ENCODE data around the gene STK36. TPM values are rescaled to one million over a fixed set of nuclear protein-coding genes. Genes with fewer than 3 reads are reported as not detected.

Gene STK36
- total RNA-seq, 4 donors from 2014 or later: 34.5 to 73.6 (median 44.8) TPM

- peaks cover 0 to 11% (median 5%) of the 10 kb centered on the region in 4 donors for H3K36me3 ChIP-seq
- H3K4me3 ChIP-seq: no peak overlapping the region
- no peak for DNase-seq
- TF ChIP-seq EP300 (IDR thresholded peaks at IDR 0.05; ENCODE audit: low read depth) (no peak), POLR2A (IDR thresholded peaks at IDR 0.05) (no peak), POLR2AphosphoS5 (IDR thresholded peaks at IDR 0.05) (no peak)
- TF ChIP-seq, protein P1, sequence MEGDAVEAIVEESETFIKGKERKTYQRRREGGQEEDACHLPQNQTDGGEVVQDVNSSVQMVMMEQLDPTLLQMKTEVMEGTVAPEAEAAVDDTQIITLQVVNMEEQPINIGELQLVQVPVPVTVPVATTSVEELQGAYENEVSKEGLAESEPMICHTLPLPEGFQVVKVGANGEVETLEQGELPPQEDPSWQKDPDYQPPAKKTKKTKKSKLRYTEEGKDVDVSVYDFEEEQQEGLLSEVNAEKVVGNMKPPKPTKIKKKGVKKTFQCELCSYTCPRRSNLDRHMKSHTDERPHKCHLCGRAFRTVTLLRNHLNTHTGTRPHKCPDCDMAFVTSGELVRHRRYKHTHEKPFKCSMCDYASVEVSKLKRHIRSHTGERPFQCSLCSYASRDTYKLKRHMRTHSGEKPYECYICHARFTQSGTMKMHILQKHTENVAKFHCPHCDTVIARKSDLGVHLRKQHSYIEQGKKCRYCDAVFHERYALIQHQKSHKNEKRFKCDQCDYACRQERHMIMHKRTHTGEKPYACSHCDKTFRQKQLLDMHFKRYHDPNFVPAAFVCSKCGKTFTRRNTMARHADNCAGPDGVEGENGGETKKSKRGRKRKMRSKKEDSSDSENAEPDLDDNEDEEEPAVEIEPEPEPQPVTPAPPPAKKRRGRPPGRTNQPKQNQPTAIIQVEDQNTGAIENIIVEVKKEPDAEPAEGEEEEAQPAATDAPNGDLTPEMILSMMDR (IDR thresholded peaks at IDR 0.05): no peak
- H3K9me3 ChIP-seq: no peaks in the 10 kb centered on the region
- 91 to 95% methylated on average over 6 to 8 of the region's 8 CpGs for WGBS, 2 donors (ENCODE audit: low coverage in 1 of 2)
- no peaks in the 10 kb centered on the region for H3K27me3 ChIP-seq
- intact Hi-C loops (cut with DNase I; ENCODE audit: low total_unique reads): no loop called here
- peaks cover 3 to 33% (median 20%) of the 10 kb centered on the region in 4 donors for H3K4me1 ChIP-seq
- in situ Hi-C loops (cut with MboI; ENCODE audit: low pct_ligation_motif_present in 1 of 4, low pct_unique_long_range_greater_than_20kb in 1 of 4, low sequenced_read_pairs in 3 of 4): loop anchor here in 2 of 4 donors (10.0 to 25.0 kb wide), 2 partner anchors 100 to 103 kb away; partner anchors contain the start of gene PRKAG3 (in 2 of the 2)
- no peak overlapping the region for H3K27ac ChIP-seq
Observed at GRCh38 chr2:218734190-218734975, 62.5 kb downstream of the STK36 start.

- in situ Hi-C loops (cut with MboI; ENCODE audit: low pct_ligation_motif_present in 1 of 4, low pct_unique_long_range_greater_than_20kb in 1 of 4, low sequenced_read_pairs in 3 of 4): loop anchor here in 2 of 4 donors (10.0 to 25.0 kb wide), 2 partner anchors 98 to 101 kb away; partner anchors contain the start of gene PRKAG3 (in 2 of the 2)
- Histone ChIP-seq H3K36me3 (peaks cover 0 to 14% (median 7%) of the 10 kb centered on the region in 4 donors), H3K4me1 (peaks cover 3 to 26% (median 16%) of the 10 kb centered on the region in 4 donors), H3K9me3 (no peaks in the 10 kb centered on the region), H3K27me3 (no peaks in the 10 kb centered on the region), H3K4me3 (no peak overlapping the region), H3K27ac (no peak overlapping the region)
- intact Hi-C loops (cut with DNase I; ENCODE audit: low total_unique reads): no loop called here
- DNase-seq: no peak
- no peak for TF ChIP-seq POLR2AphosphoS5 (IDR thresholded peaks at IDR 0.05)
- no peak for TF ChIP-seq POLR2A (IDR thresholded peaks at IDR 0.05)
- TF ChIP-seq, protein P1 (IDR thresholded peaks at IDR 0.05): no peak
- TF ChIP-seq EP300 (IDR thresholded peaks at IDR 0.05; ENCODE audit: low read depth): no peak
- WGBS, 2 donors (ENCODE audit: low coverage in 1 of 2): 94 to 95% methylated on average over 2 of the region's 2 CpGs
Observed at GRCh38 chr2:218736531-218736930, 64.6 kb downstream of the STK36 start.

DNA sequence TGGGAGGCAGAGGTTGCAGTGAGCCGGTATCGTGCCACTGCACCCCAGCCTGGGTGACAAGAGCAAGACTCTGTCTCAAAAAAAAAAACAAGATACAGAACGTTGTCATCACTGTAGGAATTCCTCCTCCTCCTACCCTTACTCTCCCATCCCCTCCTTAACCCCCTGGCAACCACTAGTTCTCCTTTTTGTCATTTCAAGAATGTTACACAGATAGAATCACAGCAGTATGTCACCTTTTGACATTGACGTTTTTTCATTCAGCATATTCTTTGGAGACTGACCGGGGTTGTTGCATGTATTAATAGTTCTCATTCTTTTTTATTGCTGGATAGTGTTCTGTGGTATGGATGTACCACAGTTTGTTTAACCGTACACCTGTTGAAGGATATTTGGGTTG, 71.2 kb downstream of the STK36 start:
- DNase-seq: no peak
- in situ Hi-C loops (cut with MboI; ENCODE audit: low pct_ligation_motif_present in 1 of 4, low pct_unique_long_range_greater_than_20kb in 1 of 4, low sequenced_read_pairs in 3 of 4): loop anchor here in 1 of 4 donors (25.0 kb wide), 1 partner anchor 94 kb away; the partner anchor contains the start of gene PRKAG3
- H3K36me3 ChIP-seq: peaks cover 0 to 37% (median 15%) of the 10 kb centered on the region in 4 donors
- H3K27ac ChIP-seq: no peak overlapping the region
- H3K4me3 ChIP-seq: no peak overlapping the region
- no peaks in the 10 kb centered on the region for H3K27me3 ChIP-seq
- no peaks in the 10 kb centered on the region for H3K9me3 ChIP-seq
- no peaks in the 10 kb centered on the region for H3K4me1 ChIP-seq
- WGBS, 2 donors (ENCODE audit: low coverage in 1 of 2): 70 to 76% methylated on average over 6 of the region's 6 CpGs
- TF ChIP-seq POLR2AphosphoS5 (IDR thresholded peaks at IDR 0.05): no peak
- no peak for TF ChIP-seq POLR2A (IDR thresholded peaks at IDR 0.05)
- intact Hi-C loops (cut with DNase I; ENCODE audit: low total_unique reads): no loop called here

- in situ Hi-C loops (cut with MboI; ENCODE audit: low pct_ligation_motif_present in 1 of 4, low pct_unique_long_range_greater_than_20kb in 1 of 4, low sequenced_read_pairs in 3 of 4) (loop anchor here in 1 of 4 donors (25.0 kb wide), 1 partner anchor 93 kb away; the partner anchor contains the start of gene PRKAG3), intact Hi-C loops (cut with DNase I; ENCODE audit: low total_unique reads) (no loop called here)
- Histone ChIP-seq H3K27ac (no peak overlapping the region), H3K27me3 (no peaks in the 10 kb centered on the region), H3K4me3 (no peak overlapping the region), H3K36me3 (peaks cover 0 to 39% (median 11%) of the 10 kb centered on the region in 4 donors), H3K9me3 (no peaks in the 10 kb centered on the region), H3K4me1 (no peaks in the 10 kb centered on the region)
- TF ChIP-seq POLR2AphosphoS5 (IDR thresholded peaks at IDR 0.05) (no peak), POLR2A (IDR thresholded peaks at IDR 0.05) (no peak), EP300 (IDR thresholded peaks at IDR 0.05; ENCODE audit: low read depth) (no peak)
- TF ChIP-seq, protein P1 (IDR thresholded peaks at IDR 0.05): no peak
- WGBS, 2 donors (ENCODE audit: low coverage in 1 of 2): 56 to 63% methylated on average over 3 of the region's 3 CpGs
- DNase-seq: no peak
Observed at GRCh38 chr2:218744615-218745014, 72.7 kb downstream of the STK36 start.

Measured in transverse colon (tissue), 4 donors.